HG03108 (cell line): ENCODE data around the gene NOS1AP.

Experiments
- ATAC-seq: cut with Tn5 transposase; IDR thresholded peaks from one replicate; pipeline ENCODE4 v1.9.1; 2021; ENCODE audit warnings: moderate library complexity; ENCODE audit not compliant: unreplicated experiment

Gene NOS1AP

GRCh38 chr1:162240577-162240976 lies 171.1 kb downstream of the NOS1AP start:
- no peak for ATAC-seq

- no peak for ATAC-seq
These were observed 173.3 kb downstream of the NOS1AP start for GRCh38 chr1:162242804-162243203.

- no peak for ATAC-seq
These were observed 179.5 kb downstream of the NOS1AP start for GRCh38 chr1:162248854-162249535.

- ATAC-seq = no peak
These were observed 180.7 kb downstream of the NOS1AP start for GRCh38 chr1:162250004-162250730.

GRCh38 chr1:162251102-162251501 lies 181.6 kb downstream of the NOS1AP start:
- ATAC-seq = no peak

- no peak for ATAC-seq
These were observed 182.7 kb downstream of the NOS1AP start for GRCh38 chr1:162252214-162252613.

- no peak for ATAC-seq
These were observed 184.3 kb downstream of the NOS1AP start for GRCh38 chr1:162253790-162254189.

- ATAC-seq = no peak
These were observed 186.8 kb downstream of the NOS1AP start for GRCh38 chr1:162256287-162256686.

GRCh38 chr1:162258394-162258793 lies 188.9 kb downstream of the NOS1AP start:
- no peak for ATAC-seq

GRCh38 chr1:162259894-162260455 lies 190.5 kb downstream of the NOS1AP start:
- ATAC-seq = no peak

- ATAC-seq = no peak
These were observed 194.6 kb downstream of the NOS1AP start for GRCh38 chr1:162264108-162264507.

- ATAC-seq = no peak
These were observed 196.5 kb downstream of the NOS1AP start for GRCh38 chr1:162265983-162266382.

- no peak for ATAC-seq
These were observed 200.7 kb downstream of the NOS1AP start for GRCh38 chr1:162270016-162270770.

- ATAC-seq = no peak
These were observed 202.5 kb downstream of the NOS1AP start for GRCh38 chr1:162271972-162272371.

- no peak for ATAC-seq
These were observed 202.9 kb downstream of the NOS1AP start for GRCh38 chr1:162272419-162272818.

GRCh38 chr1:162275622-162276175 lies 206.2 kb downstream of the NOS1AP start:
- ATAC-seq = no peak

GRCh38 chr1:162276493-162276892 lies 207.0 kb downstream of the NOS1AP start:
- no peak for ATAC-seq

GRCh38 chr1:162279136-162279498 lies 209.6 kb downstream of the NOS1AP start:
- no peak for ATAC-seq

- ATAC-seq = no peak
These were observed 211.9 kb downstream of the NOS1AP start for GRCh38 chr1:162281426-162281825.

- ATAC-seq = no peak
These were observed 214.2 kb downstream of the NOS1AP start for GRCh38 chr1:162283657-162284056.
